DND-41 (cell line): Measurements from ENCODE around the gene GORASP1.

ENCODE experiments used
- ATAC-seq: fragments of 200-7000 bp; cut with Tn5 transposase; 3 replicates; pipeline ENCODE4 v1.9.1; 2021; ENCODE audit warnings: low read depth; ENCODE audit not compliant: insufficient read depth
- DNase-seq: peaks from one replicate; pipeline ENCODE4 v3.0.0-alpha.2; 2020
- H2AFZ ChIP-seq: 2 replicates; pipeline ENCODE4 v1.6.0; 2012; ENCODE audit warnings: low read depth, low read length
- H3K27ac ChIP-seq: 2 replicates; pipeline ENCODE4 v1.5.1; 2012; ENCODE audit warnings: low read length, inconsistent platforms
- H3K27me3 ChIP-seq: fragments of 200-600 bp; sonication (generic); 2 replicates; pipeline ENCODE4 v1.6.0; 2012; ENCODE audit warnings: low read length, mild to moderate bottlenecking, inconsistent platforms; ENCODE audit not compliant: insufficient read depth, poor library complexity
- H3K36me3 ChIP-seq: 2 replicates; pipeline ENCODE4 v1.5.1; 2012; ENCODE audit warnings: low read length, inconsistent platforms; ENCODE audit not compliant: insufficient read depth
- H3K4me1 ChIP-seq: 2 replicates; pipeline ENCODE4 v1.5.1; 2012; ENCODE audit warnings: mild to moderate bottlenecking, low read length; ENCODE audit not compliant: insufficient read depth
- H3K4me2 ChIP-seq: 2 replicates; pipeline ENCODE4 v1.6.0; 2012; ENCODE audit warnings: mild to moderate bottlenecking, moderate library complexity, low read length, inconsistent platforms; ENCODE audit not compliant: insufficient read depth
- H3K4me3 ChIP-seq, 2 experiments: fragments of 200-600 bp in 1 of 2; shearing (Covaris generic) in 1 of 2; 2 replicates each; pipeline ENCODE4 v1.5.1; 2012 to 2016; ENCODE audit warnings: inconsistent platforms in 2 of 2, low read length in 2 of 2, mild to moderate bottlenecking in 2 of 2, low read depth in 1 of 2, moderate library complexity in 1 of 2
- H3K79me2 ChIP-seq: 2 replicates; pipeline ENCODE4 v1.6.0; 2012; ENCODE audit warnings: low read length, inconsistent platforms; ENCODE audit not compliant: insufficient read depth
- H3K9ac ChIP-seq: 2 replicates; pipeline ENCODE4 v1.6.0; 2012; ENCODE audit warnings: low read depth, mild to moderate bottlenecking, inconsistent platforms, low read length, moderate library complexity
- H3K9me3 ChIP-seq: 2 replicates; pipeline ENCODE4 v1.5.1; 2012; ENCODE audit warnings: low read length, moderate library complexity, mild to moderate bottlenecking, inconsistent platforms; ENCODE audit not compliant: insufficient read depth, severe bottlenecking
- H4K20me1 ChIP-seq: 2 replicates; pipeline ENCODE4 v1.6.0; 2012; ENCODE audit warnings: low read length; ENCODE audit not compliant: insufficient read depth
- EZH2 ChIP-seq: IDR thresholded peaks from 3 replicates; pipeline ENCODE4 v1.6.1; 2012; ENCODE audit warnings: borderline replicate concordance, low read depth, mild to moderate bottlenecking, moderate library complexity, low read length, inconsistent platforms; ENCODE audit not compliant: severe bottlenecking
- TF ChIP-seq, protein P1 (sequence below): IDR thresholded peaks from 2 replicates; pipeline ENCODE4 v1.5.1; 2012; ENCODE audit warnings: borderline replicate concordance, low read length, moderate library complexity, mild to moderate bottlenecking; ENCODE audit not compliant: poor library complexity, severe bottlenecking; ENCODE audit errors: extremely low read depth

The GORASP1 gene

DNA sequence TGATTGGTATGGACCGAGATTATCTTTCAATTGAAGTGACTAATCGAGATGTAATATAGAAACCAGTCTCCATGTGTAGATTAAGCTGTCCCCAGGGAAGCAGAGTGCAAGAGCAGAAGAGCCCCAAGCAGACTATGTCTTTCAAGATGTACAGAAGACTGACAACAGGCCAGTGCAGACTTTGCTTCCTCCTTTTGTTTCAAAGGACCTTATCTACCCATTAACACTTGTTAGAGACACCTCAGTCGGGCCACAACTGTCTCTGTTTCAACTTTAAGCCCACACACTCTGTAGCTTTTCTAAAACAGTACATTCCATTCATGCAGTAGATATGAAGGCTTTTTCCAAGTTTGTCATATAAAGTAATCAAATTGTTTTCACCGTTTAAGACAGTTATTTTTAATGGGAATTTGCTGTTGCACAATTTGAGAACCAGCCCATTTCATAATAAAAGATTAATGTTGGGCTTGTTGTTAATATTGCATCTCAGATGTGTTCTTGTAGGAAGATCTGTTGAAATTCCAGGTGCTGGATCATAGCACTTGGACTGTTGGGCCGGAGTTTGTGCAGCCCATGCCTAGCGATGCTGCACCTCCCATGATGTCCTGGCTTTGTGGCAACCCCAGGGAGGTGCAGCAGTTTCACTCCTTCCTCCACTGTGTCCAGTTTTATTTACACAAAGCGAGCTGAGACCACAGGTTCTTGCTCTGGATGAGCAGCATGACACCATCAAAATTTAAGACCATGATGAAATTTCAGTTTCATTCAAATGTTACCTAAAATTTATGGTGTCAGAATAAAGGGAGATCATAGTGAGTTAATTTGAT lies 12.4 kb downstream of the GORASP1 start:
- Histone ChIP-seq H3K9ac (no peak overlapping the region), H4K20me1 (peaks cover 17% of the 10 kb centered on the region; the same call in 1 of the 2 replicates), H3K27ac (no peak overlapping the region), H2AFZ (no peak overlapping the region), H3K36me3 (peaks cover 84% of the 10 kb centered on the region), H3K27me3 (no peaks in the 10 kb centered on the region), H3K79me2 (no peaks in the 10 kb centered on the region), H3K4me1 (no peaks in the 10 kb centered on the region), H3K4me2 (no peak overlapping the region), H3K4me3 (no peak overlapping the region), H3K9me3 (no peaks in the 10 kb centered on the region)
- no peak for ATAC-seq
- no peak for DNase-seq
- TF ChIP-seq, protein P1, sequence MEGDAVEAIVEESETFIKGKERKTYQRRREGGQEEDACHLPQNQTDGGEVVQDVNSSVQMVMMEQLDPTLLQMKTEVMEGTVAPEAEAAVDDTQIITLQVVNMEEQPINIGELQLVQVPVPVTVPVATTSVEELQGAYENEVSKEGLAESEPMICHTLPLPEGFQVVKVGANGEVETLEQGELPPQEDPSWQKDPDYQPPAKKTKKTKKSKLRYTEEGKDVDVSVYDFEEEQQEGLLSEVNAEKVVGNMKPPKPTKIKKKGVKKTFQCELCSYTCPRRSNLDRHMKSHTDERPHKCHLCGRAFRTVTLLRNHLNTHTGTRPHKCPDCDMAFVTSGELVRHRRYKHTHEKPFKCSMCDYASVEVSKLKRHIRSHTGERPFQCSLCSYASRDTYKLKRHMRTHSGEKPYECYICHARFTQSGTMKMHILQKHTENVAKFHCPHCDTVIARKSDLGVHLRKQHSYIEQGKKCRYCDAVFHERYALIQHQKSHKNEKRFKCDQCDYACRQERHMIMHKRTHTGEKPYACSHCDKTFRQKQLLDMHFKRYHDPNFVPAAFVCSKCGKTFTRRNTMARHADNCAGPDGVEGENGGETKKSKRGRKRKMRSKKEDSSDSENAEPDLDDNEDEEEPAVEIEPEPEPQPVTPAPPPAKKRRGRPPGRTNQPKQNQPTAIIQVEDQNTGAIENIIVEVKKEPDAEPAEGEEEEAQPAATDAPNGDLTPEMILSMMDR, result no peak
- no peak for TF ChIP-seq EZH2

DNA sequence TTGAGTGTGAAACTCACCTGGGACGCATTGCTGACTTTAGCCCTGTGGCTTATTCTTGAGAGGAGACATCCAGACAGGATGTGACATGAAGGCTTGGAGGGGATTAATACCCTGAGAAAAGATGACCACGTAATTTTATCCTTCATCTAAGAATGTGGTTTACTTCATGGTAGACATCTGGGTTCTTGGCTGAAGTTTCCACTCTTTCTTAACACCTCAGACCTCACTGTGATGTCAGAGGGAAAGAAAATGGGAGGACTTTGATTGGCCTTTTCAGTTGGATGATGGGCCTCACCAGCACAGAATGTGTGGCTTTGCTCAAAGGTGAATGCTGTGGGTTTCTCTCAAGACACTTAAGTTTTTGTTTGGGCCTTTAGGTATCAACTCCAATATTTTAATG lies 16.5 kb downstream of the GORASP1 start:
- no peak overlapping the region for H2AFZ ChIP-seq
- no peak overlapping the region for H3K4me3 ChIP-seq
- H3K79me2 ChIP-seq, result no peaks in the 10 kb centered on the region
- ATAC-seq (peak; percentile 29; the same call in 1 of the 3 replicates), DNase-seq (no peak)
- no peaks in the 10 kb centered on the region for H3K9me3 ChIP-seq
- no peak overlapping the region for H3K27ac ChIP-seq
- H3K4me2 ChIP-seq, result no peak overlapping the region
- H3K9ac ChIP-seq, result no peak overlapping the region
- no peaks in the 10 kb centered on the region for H3K27me3 ChIP-seq
- H3K4me1 ChIP-seq, result no peaks in the 10 kb centered on the region
- H4K20me1 ChIP-seq, result no peaks in the 10 kb centered on the region
- no peak for TF ChIP-seq EZH2
- TF ChIP-seq, protein P1, result no peak
- peaks cover 83% of the 10 kb centered on the region for H3K36me3 ChIP-seq

DNA sequence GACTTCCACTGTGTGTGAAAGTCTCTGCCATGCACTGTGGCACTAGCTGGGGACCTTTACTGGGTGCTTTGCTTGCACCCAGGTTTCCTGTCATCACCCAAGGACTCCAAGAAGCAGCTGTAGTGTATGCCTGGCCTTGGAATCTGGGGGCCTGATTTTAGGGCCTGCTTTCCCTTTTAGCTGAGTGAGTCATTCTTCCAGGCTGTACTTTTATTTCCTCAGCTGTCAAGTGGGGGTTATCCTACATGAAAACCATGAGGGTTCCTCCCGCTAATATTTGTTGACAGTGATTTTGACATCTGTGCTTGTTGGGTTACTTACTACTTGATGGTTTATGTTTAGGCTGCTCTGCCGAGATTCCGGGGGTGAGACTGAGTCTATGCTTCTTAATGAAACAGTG lies 18.5 kb downstream of the GORASP1 start:
- Histone ChIP-seq H3K27me3 (no peaks in the 10 kb centered on the region), H2AFZ (no peak overlapping the region), H3K4me3 (no peak overlapping the region), H3K4me1 (no peaks in the 10 kb centered on the region), H4K20me1 (no peaks in the 10 kb centered on the region), H3K79me2 (no peaks in the 10 kb centered on the region), H3K27ac (no peak overlapping the region), H3K4me2 (no peak overlapping the region), H3K36me3 (peaks cover 71% of the 10 kb centered on the region), H3K9ac (no peak overlapping the region), H3K9me3 (no peaks in the 10 kb centered on the region)
- ATAC-seq (no peak), DNase-seq (no peak)
- TF ChIP-seq, protein P1, result no peak
- no peak for TF ChIP-seq EZH2
